A673 (cell line): Measurements from ENCODE around the gene MAGEF1.

ENCODE experiments used
- CTCF ChIP-seq: fragments of 300-800, 200-600 bp; sonication (generic); conservative IDR thresholded peaks from 2 replicates; pipeline ENCODE4 v1.5.1; 2017; ENCODE audit warnings: low read depth, mild to moderate bottlenecking, antibody characterized with exemption, low read length, moderate library complexity, mixed read lengths
- EZH2 ChIP-seq: fragments of 200-600 bp; sonication (generic); IDR thresholded peaks from 2 replicates; pipeline ENCODE4 v1.6.1; 2017; ENCODE audit warnings: borderline replicate concordance, low read depth, mild to moderate bottlenecking, mixed read lengths, antibody characterized with exemption, low read length; ENCODE audit not compliant: poor library complexity, severe bottlenecking

- TF ChIP-seq CTCF: no peak
- no peak for TF ChIP-seq EZH2
These were observed 26.2 kb downstream of the MAGEF1 start for GRCh38 chr3:184685646-184686045.
